ENCODE results near the gene FAM13A. TPM values are rescaled to one million over a fixed set of nuclear protein-coding genes. Genes with fewer than 3 reads are reported as not detected.

Gene FAM13A
- total and polyA plus RNA-seq, 4 experiments from 2014 or later: 9.6 to 19.7 (median 13.0) TPM

DNA sequence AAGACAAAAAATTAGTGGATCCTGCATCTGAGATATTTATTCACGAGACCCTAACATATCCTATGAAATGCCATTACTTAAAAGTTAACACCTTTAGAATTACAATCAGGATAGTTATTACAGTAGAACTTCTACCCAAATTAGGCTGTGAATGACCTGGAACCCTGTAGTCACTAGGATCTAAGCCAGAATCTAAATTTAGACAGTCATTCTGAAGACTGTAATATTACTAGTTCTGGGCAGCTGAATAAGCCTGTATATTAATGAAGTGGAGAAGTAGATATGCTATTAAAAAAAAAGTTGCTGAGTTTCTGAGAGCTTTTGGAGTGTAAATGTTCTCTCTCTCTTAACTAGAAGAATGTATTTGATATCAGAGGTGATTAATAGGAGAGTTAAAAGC lies 67.0 kb downstream of the FAM13A start:
- H3K4me3 ChIP-seq (ENCODE audit: low read length in 2 of 2): no peak overlapping the region
- no peaks in the 10 kb centered on the region for H3K36me3 ChIP-seq (ENCODE audit: insufficient read depth, low read length)
- H3K36me3 Mint-ChIP-seq: no peaks in the 10 kb centered on the region
- POLR2A ChIA-PET (ENCODE audit: partially characterized antibody): no interaction called here
- peaks cover 0 to 2% (median 0%) of the 10 kb centered on the region in 4 donors for H3K4me1 Mint-ChIP-seq
- no peaks in the 10 kb centered on the region for H3K27me3 Mint-ChIP-seq
- CTCF ChIA-PET (ENCODE audit: partially characterized antibody): interaction anchor here (1.0 to 1.3 kb wide), 2 partner anchors 16 to 171 kb away, joined by 3 read pairs; no protein-coding TSS in a partner anchor
- H3K9me3 Mint-ChIP-seq: peaks cover 0 to 3% (median 0%) of the 10 kb centered on the region in 8 donors
- no peak overlapping the region for H3K27ac Mint-ChIP-seq
- H3K27ac ChIP-seq (ENCODE audit: low read depth, low read length): no peak overlapping the region
- H3K4me3 Mint-ChIP-seq: no peak overlapping the region
- H3K27me3 ChIP-seq (ENCODE audit: insufficient read depth, low read length): no peaks in the 10 kb centered on the region
- no peaks in the 10 kb centered on the region for H3K9me3 ChIP-seq (ENCODE audit: control insufficient read depth in 1 of 2, low read length in 2 of 2)
- intact Hi-C loops (cut with micrococcal nuclease): no loop called here
- no peak for DNase-seq
- H3K4me1 ChIP-seq (ENCODE audit: insufficient read depth, low read length): no peaks in the 10 kb centered on the region

DNA sequence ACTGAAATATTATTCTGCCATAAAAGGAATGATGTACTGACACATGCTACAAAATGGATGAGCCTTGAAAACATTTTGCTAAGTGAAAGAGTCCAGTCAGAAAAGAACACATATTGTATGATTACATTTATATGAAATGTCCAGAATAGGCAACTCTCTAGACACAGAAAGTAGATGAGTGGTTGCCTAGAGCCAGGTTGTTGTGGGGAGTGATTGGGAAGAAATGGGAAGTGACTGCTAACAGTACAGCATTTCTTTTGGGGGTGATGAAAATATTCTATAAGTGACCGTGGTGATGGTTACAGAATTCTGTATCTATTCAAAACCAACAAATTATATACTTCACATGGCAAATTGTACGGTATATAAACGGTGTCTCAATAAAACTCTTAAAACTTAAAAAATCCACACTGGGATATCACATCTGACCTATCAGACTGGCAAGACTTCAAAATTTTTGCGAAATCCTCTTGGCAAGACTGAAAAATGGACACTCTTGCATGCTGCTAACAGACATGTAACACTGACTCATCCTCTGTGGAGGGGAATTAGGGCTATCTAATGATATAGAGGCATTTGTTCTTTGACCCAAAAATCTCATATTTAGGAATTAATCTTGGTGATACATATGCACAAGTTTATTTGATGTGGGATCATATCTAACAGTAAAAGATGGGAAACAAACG lies 71.8 kb downstream of the FAM13A start:
- H3K36me3 Mint-ChIP-seq: no peaks in the 10 kb centered on the region
- no peaks in the 10 kb centered on the region for H3K4me1 Mint-ChIP-seq
- H3K27me3 Mint-ChIP-seq: peaks cover 0 to 2% of the 10 kb centered on the region in 2 donors
- no peak overlapping the region for H3K4me3 ChIP-seq (ENCODE audit: low read length in 2 of 2)
- no peak for DNase-seq
- POLR2A ChIA-PET (ENCODE audit: partially characterized antibody): no interaction called here
- H3K4me1 ChIP-seq (ENCODE audit: insufficient read depth, low read length): no peaks in the 10 kb centered on the region
- intact Hi-C loops (cut with micrococcal nuclease): no loop called here
- no peak overlapping the region for H3K4me3 Mint-ChIP-seq
- no peaks in the 10 kb centered on the region for H3K27me3 ChIP-seq (ENCODE audit: insufficient read depth, low read length)
- no peaks in the 10 kb centered on the region for H3K9me3 ChIP-seq (ENCODE audit: control insufficient read depth in 1 of 2, low read length in 2 of 2)
- CTCF ChIA-PET (ENCODE audit: partially characterized antibody): no interaction called here
- H3K27ac Mint-ChIP-seq: no peak overlapping the region
- H3K36me3 ChIP-seq (ENCODE audit: insufficient read depth, low read length): no peaks in the 10 kb centered on the region
- H3K9me3 Mint-ChIP-seq: peaks cover 0 to 3% (median 0%) of the 10 kb centered on the region in 8 donors
- H3K27ac ChIP-seq (ENCODE audit: low read depth, low read length): no peak overlapping the region

DNA sequence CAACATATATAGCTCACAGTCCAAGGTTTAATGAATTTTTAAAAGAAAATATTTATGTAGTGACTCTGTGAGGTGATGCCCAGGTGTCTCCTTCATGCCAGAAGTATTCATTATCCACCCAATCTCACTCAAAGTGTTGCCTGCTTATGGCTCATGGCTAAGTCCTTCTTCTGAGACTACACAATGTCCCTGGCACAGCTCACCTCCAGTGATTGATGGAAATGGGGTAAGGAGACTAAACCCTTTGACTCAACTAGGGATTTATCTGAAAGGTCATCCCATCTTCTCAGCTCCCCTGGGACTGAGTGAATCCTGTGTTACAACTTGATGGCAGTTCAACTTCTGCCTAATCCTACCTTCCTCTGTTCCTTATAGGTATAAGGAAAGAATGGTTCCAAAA lies 74.2 kb downstream of the FAM13A start:
- H3K27ac Mint-ChIP-seq: no peak overlapping the region
- H3K4me1 ChIP-seq (ENCODE audit: insufficient read depth, low read length): no peaks in the 10 kb centered on the region
- H3K36me3 Mint-ChIP-seq: no peaks in the 10 kb centered on the region
- ChIA-PET CTCF (ENCODE audit: partially characterized antibody) (no interaction called here), POLR2A (ENCODE audit: partially characterized antibody) (no interaction called here)
- peaks cover 0 to 2% of the 10 kb centered on the region in 2 donors for H3K27me3 Mint-ChIP-seq
- H3K4me3 Mint-ChIP-seq: no peak overlapping the region
- no peaks in the 10 kb centered on the region for H3K9me3 ChIP-seq (ENCODE audit: control insufficient read depth in 1 of 2, low read length in 2 of 2)
- peaks cover 0 to 3% (median 0%) of the 10 kb centered on the region in 8 donors for H3K9me3 Mint-ChIP-seq
- no peak for DNase-seq
- H3K4me3 ChIP-seq (ENCODE audit: low read length in 2 of 2): no peak overlapping the region
- no peak overlapping the region for H3K27ac ChIP-seq (ENCODE audit: low read depth, low read length)
- H3K4me1 Mint-ChIP-seq: no peaks in the 10 kb centered on the region
- H3K27me3 ChIP-seq (ENCODE audit: insufficient read depth, low read length): no peaks in the 10 kb centered on the region
- intact Hi-C loops (cut with micrococcal nuclease): no loop called here
- no peaks in the 10 kb centered on the region for H3K36me3 ChIP-seq (ENCODE audit: insufficient read depth, low read length)

DNA sequence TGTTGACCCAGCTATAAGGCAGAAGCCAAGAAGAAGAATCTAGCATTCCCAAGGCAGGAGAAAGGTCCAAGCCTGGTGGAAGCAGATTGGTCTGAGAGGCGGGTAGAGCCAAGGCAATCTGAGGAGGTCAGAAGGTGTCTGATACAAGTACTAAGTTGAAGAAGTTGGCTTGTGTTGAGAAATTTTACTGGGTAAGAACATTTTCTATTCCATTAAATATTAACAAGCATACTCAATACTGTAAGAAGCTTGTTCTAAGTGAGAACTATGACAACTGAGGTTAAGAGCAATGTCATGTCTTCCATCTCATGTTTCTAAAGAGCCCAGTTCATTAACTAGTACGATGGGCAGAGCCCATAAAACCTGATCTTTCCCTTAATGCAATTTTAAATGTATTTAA lies 75.0 kb downstream of the FAM13A start:
- no peak overlapping the region for H3K27ac Mint-ChIP-seq
- Histone ChIP-seq H3K4me1 (ENCODE audit: insufficient read depth, low read length) (no peaks in the 10 kb centered on the region), H3K36me3 (ENCODE audit: insufficient read depth, low read length) (no peaks in the 10 kb centered on the region), H3K27me3 (ENCODE audit: insufficient read depth, low read length) (no peaks in the 10 kb centered on the region), H3K9me3 (ENCODE audit: control insufficient read depth in 1 of 2, low read length in 2 of 2) (no peaks in the 10 kb centered on the region), H3K4me3 (ENCODE audit: low read length in 2 of 2) (no peak overlapping the region), H3K27ac (ENCODE audit: low read depth, low read length) (no peak overlapping the region)
- H3K36me3 Mint-ChIP-seq: no peaks in the 10 kb centered on the region
- ChIA-PET POLR2A (ENCODE audit: partially characterized antibody) (no interaction called here), CTCF (ENCODE audit: partially characterized antibody) (no interaction called here)
- DNase-seq: no peak
- H3K9me3 Mint-ChIP-seq: peaks cover 0 to 1% (median 0%) of the 10 kb centered on the region in 8 donors
- no peaks in the 10 kb centered on the region for H3K4me1 Mint-ChIP-seq
- H3K27me3 Mint-ChIP-seq: peaks cover 0 to 2% of the 10 kb centered on the region in 2 donors
- H3K4me3 Mint-ChIP-seq: no peak overlapping the region
- intact Hi-C loops (cut with micrococcal nuclease): no loop called here

DNA sequence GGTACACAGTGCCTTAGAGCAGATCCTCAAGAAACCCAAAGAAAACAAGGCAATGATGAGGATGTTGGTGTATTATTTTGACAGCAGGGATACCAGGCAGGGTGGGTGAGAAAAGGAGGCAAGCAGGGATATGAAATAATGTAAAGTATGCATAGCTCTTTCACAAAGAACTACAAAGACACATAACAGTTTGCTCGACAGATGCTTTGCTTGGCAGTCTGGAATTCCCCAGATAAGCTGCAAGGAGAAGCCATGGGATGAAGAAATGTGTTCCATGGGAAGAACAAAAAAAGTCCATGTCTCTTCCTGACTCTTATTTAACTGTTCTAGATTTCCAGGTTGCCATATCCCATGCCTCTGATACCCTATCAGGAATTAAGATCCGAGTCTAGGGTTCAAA lies 75.4 kb downstream of the FAM13A start:
- Mint-ChIP-seq H3K36me3 (no peaks in the 10 kb centered on the region), H3K27ac (no peak overlapping the region), H3K27me3 (peaks cover 0 to 2% of the 10 kb centered on the region in 2 donors), H3K9me3 (no peaks in the 10 kb centered on the region), H3K4me1 (no peaks in the 10 kb centered on the region), H3K4me3 (no peak overlapping the region)
- POLR2A ChIA-PET (ENCODE audit: partially characterized antibody): interaction anchor here (0.6 kb wide), 1 partner anchor 44 kb away, joined by 3 read pairs; no protein-coding TSS in a partner anchor
- no peaks in the 10 kb centered on the region for H3K9me3 ChIP-seq (ENCODE audit: control insufficient read depth in 1 of 2, low read length in 2 of 2)
- no peaks in the 10 kb centered on the region for H3K36me3 ChIP-seq (ENCODE audit: insufficient read depth, low read length)
- DNase-seq: no peak
- intact Hi-C loops (cut with micrococcal nuclease): no loop called here
- H3K4me1 ChIP-seq (ENCODE audit: insufficient read depth, low read length): no peaks in the 10 kb centered on the region
- H3K27me3 ChIP-seq (ENCODE audit: insufficient read depth, low read length): no peaks in the 10 kb centered on the region
- CTCF ChIA-PET (ENCODE audit: partially characterized antibody): no interaction called here
- no peak overlapping the region for H3K4me3 ChIP-seq (ENCODE audit: low read length in 2 of 2)
- H3K27ac ChIP-seq (ENCODE audit: low read depth, low read length): peak overlapping the region; percentile 0

DNA sequence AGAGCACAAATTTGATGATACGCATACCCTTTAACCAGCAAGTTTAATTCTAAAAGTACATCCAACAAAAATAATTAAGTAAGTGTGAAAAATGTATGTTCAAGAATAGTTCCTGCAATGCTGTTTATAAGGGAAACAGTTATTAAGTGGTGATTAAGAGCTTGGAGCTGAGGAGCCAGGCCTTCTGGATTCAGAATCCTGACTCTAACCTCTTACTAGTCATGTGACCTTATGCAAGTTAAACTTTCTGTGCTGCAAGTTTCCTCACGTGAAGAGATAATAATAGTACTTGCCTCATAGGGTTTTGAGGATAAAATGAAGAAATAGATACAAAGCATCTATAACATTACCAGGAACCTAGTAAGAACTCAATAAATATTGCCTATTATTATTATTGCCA lies 77.7 kb downstream of the FAM13A start:
- Mint-ChIP-seq H3K27me3 (peaks cover 0 to 2% of the 10 kb centered on the region in 2 donors), H3K9me3 (peaks cover 0 to 3% (median 0%) of the 10 kb centered on the region in 8 donors), H3K4me3 (no peak overlapping the region), H3K27ac (no peak overlapping the region), H3K4me1 (no peaks in the 10 kb centered on the region), H3K36me3 (no peaks in the 10 kb centered on the region)
- ChIA-PET CTCF (ENCODE audit: partially characterized antibody) (interaction anchor here (0.6 kb wide), 1 partner anchor 1791 kb away, joined by 3 read pairs; no protein-coding TSS in a partner anchor), POLR2A (ENCODE audit: partially characterized antibody) (no interaction called here)
- H3K9me3 ChIP-seq (ENCODE audit: control insufficient read depth in 1 of 2, low read length in 2 of 2): no peaks in the 10 kb centered on the region
- DNase-seq: no peak
- intact Hi-C loops (cut with micrococcal nuclease): no loop called here
- no peak overlapping the region for H3K4me3 ChIP-seq (ENCODE audit: low read length in 2 of 2)
- no peaks in the 10 kb centered on the region for H3K27me3 ChIP-seq (ENCODE audit: insufficient read depth, low read length)
- no peaks in the 10 kb centered on the region for H3K36me3 ChIP-seq (ENCODE audit: insufficient read depth, low read length)
- H3K27ac ChIP-seq (ENCODE audit: low read depth, low read length): no peak overlapping the region
- no peaks in the 10 kb centered on the region for H3K4me1 ChIP-seq (ENCODE audit: insufficient read depth, low read length)

DNA sequence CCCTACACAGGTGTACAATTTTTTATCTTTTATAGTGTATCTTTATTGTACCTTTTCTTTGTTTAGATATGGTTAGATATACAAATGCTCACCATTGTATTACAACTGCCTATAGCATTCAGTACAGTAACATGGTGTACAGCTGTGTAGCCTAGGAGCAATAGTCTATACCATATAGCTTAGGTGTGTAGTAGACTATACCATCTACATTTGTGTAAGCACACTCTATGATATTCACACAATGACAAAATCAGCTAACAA lies 80.3 kb downstream of the FAM13A start:
- peaks cover 4 to 12% (median 9%) of the 10 kb centered on the region in 8 donors for H3K9me3 Mint-ChIP-seq

More for the DNA sequence above, 80.3 kb downstream of the FAM13A start:
- no peaks in the 10 kb centered on the region for H3K27me3 ChIP-seq (ENCODE audit: insufficient read depth, low read length)
- no peak overlapping the region for H3K4me3 ChIP-seq (ENCODE audit: low read length in 2 of 2)
- no peaks in the 10 kb centered on the region for H3K4me1 Mint-ChIP-seq
- ChIA-PET CTCF (ENCODE audit: partially characterized antibody) (no interaction called here), POLR2A (ENCODE audit: partially characterized antibody) (no interaction called here)
- H3K36me3 ChIP-seq (ENCODE audit: insufficient read depth, low read length): no peaks in the 10 kb centered on the region
- H3K27me3 Mint-ChIP-seq: peaks cover 0 to 4% of the 10 kb centered on the region in 2 donors
- no peaks in the 10 kb centered on the region for H3K9me3 ChIP-seq (ENCODE audit: control insufficient read depth in 1 of 2, low read length in 2 of 2)
- DNase-seq: no peak
- intact Hi-C loops (cut with micrococcal nuclease): no loop called here
- H3K27ac Mint-ChIP-seq: no peak overlapping the region
- H3K4me3 Mint-ChIP-seq: no peak overlapping the region
- H3K4me1 ChIP-seq (ENCODE audit: insufficient read depth, low read length): no peaks in the 10 kb centered on the region
- H3K27ac ChIP-seq (ENCODE audit: low read depth, low read length): no peak overlapping the region
- H3K36me3 Mint-ChIP-seq: peaks cover 0 to 9% of the 10 kb centered on the region in 2 donors

All from CD4-positive, alpha-beta memory T cell (primary cell).